ENCODE measurements around the gene SLC41A3.
"Not testable (repeated sequence)": the region's sequence is repeated elsewhere in the genome, so short reads cannot be mapped to it uniquely, and the experiment has no call there.

The SLC41A3 gene

DNA sequence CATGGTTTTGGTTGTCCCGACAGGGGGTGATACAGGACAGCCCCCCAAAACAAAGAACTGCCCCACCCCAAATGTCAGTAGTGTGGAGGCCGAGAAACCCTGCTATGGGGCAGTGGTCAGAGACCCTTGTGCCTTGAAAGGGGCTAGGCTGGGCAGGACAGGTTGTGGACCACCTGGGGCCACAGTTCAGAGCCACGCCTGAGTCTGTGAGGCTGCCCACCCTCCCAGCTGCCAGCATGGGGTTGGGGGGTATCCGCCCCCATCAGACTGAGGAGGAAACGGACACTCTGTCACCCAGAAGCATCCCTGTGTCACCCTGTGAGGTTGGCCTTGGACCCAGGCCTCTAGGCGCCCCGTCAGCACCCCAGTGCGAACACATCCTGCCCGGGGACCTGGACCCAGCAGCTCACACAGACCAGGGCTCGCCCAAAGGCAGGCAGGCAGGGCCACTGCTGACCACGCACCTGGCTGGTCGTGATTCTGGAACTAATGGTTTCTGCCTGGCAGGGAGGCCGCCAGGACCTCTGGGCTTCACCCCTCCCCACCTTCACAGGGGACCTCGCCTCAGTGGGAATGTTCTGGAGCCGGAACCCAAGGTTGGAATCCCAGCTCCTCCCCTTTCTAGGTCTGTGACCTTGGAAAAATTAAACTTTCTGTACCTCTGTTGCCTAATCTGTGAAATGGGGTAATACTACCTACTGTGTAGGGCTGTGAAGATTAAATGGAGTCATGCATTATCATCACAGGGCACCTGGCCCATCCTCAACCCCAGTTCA, 1.4 kb downstream of the SLC41A3 start:
- DNase-seq (ENCODE audit: low read depth, low spot score) = no peak

DNA sequence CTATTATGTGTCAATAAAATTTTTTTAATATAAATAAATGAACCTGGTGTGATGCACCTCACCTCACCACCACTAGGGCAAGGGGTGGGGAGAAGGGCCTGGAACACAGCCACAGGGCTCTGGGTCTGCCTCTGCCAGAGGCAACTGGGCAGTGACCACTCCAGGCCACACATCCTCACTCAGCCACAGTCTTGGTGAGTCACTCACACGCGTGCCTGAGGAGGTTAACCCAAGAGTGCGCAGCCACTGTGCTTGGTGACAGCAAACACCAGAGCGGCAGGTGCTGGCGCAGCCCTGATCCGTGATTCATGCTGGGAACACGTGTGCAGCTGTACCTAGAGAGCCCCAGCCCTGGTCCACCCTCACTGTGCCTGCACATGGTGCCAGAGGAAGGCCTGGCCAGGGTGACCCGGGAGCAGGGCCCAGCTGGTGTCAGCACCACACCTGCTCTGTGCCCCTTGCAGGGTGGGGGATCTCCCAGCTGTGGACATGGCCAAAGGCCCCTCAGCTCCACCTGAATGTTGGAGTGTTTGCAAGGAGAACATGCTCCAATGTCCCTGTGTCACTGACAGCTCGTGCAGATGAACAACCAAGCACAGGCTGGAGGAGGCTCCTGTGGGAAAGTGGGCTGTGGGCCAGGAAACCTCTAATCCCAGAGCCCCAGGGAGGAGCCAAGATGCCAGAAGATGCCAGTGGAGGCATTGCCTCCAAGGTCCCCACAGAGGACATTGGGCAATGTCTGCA, 2.1 kb downstream of the SLC41A3 start:
- no peak for DNase-seq (ENCODE audit: low read depth, low spot score)

DNA sequence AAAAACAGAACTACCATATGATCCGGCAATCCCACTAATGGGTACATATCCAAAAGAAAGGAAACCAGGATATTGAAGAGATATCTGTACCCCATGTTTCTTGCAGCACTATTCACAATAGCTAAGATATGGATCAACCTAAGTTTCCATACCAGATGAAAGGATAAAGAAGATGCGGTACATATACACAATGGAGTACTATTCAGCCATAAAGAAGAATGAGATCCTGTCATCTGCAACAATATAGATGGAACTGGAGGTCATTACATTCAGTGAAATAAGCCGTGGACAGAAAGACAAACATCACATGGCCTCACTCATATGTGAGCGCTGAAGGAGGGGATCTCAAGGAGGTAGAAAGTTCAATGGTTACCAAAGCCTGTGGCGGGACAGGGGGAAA, 3.0 kb downstream of the SLC41A3 start:
- DNase-seq (ENCODE audit: low read depth, low spot score) = no peak

DNA sequence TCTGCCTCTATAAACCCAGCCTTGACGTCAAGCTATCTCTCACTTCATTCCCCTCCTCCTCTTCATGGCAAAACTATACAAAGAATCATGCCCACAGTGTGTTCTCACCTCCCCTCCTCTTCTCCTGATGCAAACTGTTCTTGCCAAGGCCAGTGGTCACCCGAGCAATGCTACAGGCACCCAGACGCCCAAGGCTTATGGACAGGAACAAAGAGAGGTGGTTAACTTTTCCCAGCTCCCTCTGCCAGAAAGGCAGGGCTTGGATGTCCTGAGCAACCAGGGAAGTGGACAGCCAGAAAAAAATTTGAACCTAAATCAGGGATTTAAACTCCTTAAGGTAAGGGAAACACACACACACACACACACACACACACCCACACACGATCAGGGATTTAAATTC, 5.1 kb downstream of the SLC41A3 start:
- DNase-seq (ENCODE audit: low read depth, low spot score) = no peak

DNA sequence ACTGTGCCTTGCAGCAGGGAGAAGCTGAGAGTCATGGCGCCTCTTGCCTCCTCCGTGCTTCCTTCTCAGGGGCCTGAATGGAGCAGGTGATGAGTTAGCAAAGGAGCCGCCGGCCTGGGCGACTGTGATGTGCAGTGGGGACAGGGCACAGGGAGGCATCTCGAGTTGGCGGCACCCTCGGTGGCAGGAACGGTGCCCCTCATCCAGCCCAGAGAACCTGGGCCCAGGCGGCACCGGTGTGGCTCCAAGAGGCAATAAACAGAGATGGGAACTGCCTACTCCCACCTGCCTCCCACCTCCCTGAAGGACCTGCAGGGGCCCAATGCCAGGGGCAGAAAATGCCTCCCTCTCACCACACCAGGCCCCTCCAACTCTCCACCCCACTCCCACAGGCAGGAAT, 6.2 kb downstream of the SLC41A3 start:
- no peak for DNase-seq (ENCODE audit: low read depth, low spot score)

DNA sequence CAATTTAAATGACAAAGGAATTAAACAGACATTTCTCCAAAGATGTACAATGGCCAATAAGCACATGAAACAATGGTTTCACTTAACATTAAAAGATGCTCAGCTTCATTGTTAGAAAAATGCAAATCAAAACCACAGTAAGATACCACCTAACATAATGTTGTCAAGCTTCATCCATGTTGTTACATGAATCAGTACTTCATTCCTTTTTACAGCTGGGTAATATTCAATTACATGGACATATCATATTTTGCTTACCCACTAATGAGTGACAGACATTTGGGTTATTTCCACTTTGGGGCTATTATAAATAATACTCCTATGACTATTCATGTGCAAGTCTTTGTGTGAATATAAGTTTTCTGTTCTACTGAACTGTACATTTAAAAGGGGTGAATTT, 7.8 kb downstream of the SLC41A3 start:
- no peak for DNase-seq (ENCODE audit: low read depth, low spot score)

DNA sequence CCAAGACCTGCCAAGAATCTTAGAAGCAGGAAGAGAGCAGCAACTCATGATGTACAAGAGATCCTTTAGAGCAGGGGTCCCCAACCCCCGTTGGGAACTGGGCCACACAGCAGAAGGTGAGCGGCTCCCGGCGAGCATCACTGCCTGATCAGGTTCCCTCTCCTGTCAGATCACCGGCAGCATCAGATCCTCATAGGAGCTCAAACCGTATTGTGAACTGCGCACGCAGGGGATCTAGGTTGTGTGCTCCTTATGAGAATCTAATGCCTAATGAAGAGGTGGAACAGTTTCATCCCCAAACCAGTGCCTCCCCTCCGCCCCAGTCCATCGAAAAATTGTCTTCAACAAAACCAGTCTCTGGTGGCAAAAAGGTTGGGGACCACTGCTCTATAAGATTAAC, 13.8 kb downstream of the SLC41A3 start:
- DNase-seq (ENCODE audit: low read depth, low spot score) = no peak

DNA sequence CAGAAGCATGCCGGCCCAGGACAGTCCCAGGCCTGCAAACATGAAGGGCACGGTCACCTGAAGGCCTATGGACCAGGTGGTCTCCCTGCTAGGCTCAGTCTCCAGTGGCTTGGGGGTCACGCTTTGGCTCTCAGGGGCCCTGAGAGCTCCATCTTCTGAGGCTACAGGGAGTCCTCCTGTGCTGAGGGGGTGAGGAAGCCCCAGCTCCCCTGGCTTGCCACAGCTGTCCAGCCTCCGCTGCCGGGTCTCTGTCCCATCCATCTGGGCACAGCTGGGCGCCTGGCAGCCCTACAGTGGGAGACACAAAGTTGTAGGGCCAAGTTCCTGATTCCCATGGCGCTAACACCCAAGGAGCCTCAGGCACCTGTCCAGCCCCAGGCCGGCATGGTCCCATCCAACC, 16.0 kb downstream of the SLC41A3 start:
- DNase-seq (ENCODE audit: low read depth, low spot score) = no peak

DNA sequence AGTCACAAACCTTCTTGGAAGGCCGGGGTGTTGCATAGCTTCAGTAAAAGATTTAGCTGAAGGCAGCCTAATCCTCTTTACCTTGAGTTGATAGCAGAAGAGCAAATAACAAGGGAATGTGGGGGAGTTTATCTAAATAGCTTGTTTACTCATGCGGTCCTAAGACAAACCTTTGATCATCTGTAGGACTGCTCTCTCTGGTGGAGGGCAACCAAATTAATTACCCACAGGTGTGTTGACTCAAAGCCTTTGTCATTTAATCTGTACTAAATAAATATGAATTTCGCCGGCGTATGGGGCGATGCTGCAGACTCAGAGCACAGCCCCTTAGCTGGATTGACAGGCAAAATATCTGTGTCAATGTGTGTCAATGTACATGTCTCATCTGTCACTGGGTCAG, 17.2 kb downstream of the SLC41A3 start:
- DNase-seq (ENCODE audit: low read depth, low spot score) = not testable (repeated sequence)

DNA sequence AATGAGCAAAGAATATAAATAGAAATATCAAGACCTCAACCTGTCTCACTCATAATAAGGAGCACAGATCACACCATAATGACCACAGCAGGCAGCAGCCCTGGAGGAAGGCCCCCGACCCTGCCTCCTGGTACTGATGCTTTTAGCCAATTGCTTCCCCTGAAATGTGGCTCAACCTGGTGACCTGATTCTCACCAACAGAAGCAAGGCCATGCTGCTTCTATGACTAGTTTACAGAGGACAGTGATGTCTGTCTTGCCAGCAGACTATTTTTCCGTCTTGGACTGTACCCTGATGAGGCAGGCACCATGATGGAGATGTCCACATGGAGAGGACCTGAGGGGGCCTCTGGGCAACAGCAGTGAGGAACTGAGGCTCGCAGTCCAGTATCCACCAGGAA, 18.0 kb downstream of the SLC41A3 start:
- no peak for DNase-seq (ENCODE audit: low read depth, low spot score)

DNA sequence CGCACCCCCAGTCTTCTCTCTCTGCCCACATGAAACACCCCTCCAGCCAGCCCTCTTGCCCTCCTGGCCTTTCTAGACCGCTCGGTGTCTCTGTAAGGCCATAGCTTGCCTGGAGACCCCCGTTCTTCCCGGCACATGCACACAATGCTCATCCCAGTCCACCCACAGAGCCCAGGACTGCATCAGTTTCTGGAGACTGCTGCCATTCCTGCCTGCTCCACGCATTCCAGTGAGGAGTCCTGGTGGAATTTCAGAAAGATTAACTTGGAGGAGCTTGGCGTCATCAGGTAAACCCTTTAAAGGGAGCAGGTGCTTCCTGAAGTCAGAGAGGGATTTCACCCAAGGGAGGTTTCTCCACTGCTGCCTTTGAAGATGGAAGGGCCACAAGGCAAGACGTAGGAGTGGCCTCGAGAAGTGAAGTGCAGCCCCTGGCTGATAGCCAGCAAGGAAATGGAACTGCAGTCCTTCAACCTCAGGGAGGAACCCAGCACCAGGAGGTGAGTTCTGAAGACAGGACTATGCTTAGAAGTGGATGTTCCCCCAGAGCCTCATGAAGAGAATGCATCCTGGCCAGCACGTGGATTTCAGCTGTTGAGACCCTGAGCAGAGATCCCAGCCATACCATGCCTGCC, 19.2 kb downstream of the SLC41A3 start:
- DNase-seq (ENCODE audit: low read depth, low spot score) = no peak

DNA sequence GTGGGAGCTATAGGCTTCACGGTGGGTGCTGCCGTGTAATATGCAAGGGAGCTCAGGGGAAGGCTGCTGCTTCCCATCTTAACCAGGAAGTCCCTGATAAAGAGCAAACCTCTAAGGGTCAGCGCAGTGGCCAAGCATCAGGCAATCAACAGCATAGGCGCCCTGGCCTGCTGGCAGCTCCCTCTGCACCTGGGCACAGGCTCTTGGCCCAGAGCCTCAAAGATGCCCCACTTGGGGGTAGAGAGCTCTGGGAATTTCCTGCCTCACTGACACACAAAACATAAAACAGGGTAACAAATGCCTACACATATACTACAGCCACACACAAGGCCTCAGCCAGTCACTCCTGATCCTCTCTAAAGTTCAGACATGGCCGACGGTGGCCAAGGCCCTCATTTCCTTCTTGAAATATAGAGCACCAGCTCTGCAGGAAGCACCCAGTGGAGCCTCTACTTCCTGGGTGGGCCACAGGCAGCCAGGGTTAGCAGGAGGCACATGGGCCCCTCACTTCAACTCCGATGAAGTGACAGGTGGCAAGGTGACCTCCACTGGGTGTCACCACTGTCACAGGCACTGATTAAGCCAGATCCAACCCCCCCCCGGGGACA, 20.5 kb downstream of the SLC41A3 start:
- DNase-seq (ENCODE audit: low read depth, low spot score) = no peak

DNA sequence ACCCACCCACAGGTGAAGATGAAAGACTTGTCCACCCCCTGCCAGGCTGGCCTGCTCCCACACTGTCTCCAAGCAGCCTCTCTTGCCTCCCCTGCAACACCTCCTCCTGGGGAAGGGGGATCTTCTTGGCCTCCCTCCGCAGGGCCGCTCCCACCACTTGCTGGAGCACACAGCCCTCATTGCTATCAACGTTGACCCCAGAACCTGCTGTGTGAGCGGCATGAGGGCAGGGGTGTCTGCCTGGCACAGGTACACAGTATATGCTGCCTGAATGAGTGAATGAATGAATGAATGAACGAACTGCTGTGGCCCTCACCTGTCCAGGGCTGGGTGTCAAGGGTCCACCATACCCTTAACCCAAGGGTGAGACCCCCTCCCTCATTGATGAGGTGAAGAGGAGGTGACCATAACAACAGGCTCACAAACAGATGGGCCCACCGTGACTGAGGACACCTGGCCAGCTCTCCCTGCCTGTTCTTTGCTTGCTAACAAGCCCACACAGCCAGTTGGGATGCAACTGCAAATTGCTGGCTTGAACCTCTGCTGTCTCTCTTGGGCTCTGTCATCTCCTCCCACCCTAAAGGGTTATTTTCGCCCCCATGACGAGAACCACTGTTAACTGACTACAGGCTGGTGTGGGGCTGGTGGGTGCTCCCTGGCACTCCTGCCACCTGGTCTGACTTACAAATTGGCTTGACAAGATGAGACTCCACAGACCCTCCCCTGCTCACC, 22.5 kb downstream of the SLC41A3 start:
- DNase-seq (ENCODE audit: low read depth, low spot score) = no peak

DNA sequence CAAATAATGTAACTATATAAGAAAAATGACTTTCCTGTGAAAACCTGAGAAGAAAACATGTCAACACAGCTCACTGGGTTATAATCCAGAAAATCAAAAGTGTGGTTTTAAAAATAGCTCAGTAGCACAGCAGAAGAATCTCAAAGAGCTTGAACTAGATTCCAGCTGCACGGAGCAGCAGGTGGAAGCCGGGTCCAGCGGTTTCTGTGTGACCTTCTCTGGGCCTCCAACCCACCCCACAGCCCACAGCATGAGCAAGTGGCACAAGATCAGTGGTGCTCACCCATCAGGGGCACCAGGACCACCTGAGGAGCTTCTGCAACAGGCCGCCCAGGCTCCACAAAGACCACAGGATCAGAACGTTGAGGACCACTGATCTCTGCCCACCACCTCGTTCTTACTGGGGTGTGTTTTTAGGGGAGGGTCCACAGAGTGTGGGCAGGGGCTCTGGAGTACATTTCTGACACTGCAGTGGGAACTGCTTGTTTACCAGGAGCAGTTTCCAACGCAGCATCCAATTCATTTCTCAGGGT, 23.2 kb downstream of the SLC41A3 start:
- DNase-seq (ENCODE audit: low read depth, low spot score) = no peak

DNA sequence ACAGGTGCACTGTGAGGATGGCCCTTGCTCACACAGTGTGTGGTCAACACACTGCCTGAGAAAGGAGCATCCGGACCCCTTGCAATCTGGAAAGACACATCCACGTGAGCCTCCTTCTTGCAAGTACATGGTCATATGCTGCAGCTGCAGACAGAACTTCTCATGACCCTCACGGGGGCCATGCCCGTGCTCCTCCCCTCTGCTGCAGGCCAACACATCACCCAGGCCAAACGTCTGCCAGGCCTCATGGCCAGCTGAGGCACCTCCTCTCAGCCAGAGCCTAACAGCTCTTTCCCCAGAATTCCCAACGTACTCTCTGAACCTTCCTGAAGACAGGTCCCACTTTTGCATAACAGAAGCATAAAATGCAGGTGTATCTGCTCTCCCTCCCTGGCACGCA, 25.3 kb downstream of the SLC41A3 start:
- no peak for DNase-seq (ENCODE audit: low read depth, low spot score)

DNA sequence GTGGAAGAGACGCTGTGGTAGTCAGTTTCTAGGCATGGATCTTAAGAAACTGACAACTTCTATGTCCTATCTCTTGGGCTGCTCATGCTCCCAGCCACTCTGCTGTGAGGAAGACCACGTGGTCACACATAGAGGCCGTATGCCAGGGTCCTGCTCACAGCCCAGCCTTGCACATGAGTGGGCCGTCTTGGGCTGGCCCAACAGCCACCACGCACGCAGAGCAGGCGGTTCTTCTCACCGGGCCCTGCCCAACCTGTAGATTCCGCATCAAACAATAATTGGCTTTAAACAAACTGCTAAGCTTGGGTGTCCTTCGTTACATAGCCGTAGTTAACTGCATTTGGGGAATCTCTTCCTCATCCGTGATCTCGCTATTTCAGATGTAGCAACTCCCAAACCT, 26.0 kb downstream of the SLC41A3 start:
- DNase-seq (ENCODE audit: low read depth, low spot score) = no peak

DNA sequence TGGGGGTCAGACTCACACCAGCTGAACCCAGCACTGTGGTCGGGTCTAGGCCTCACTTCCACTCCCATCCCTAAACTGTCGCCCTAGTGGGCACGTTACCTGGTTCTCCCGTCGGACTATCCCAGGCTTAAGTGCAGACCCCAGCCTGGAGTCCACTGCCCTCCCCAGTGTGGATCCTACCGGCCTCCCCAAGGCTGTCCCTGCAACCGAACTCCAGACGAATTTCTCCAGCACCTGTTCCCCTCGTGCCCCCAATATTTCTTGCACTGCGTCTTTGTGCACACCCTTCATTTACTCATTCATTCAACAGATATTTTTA, 26.5 kb downstream of the SLC41A3 start:
- DNase-seq (ENCODE audit: low read depth, low spot score) = no peak

DNA sequence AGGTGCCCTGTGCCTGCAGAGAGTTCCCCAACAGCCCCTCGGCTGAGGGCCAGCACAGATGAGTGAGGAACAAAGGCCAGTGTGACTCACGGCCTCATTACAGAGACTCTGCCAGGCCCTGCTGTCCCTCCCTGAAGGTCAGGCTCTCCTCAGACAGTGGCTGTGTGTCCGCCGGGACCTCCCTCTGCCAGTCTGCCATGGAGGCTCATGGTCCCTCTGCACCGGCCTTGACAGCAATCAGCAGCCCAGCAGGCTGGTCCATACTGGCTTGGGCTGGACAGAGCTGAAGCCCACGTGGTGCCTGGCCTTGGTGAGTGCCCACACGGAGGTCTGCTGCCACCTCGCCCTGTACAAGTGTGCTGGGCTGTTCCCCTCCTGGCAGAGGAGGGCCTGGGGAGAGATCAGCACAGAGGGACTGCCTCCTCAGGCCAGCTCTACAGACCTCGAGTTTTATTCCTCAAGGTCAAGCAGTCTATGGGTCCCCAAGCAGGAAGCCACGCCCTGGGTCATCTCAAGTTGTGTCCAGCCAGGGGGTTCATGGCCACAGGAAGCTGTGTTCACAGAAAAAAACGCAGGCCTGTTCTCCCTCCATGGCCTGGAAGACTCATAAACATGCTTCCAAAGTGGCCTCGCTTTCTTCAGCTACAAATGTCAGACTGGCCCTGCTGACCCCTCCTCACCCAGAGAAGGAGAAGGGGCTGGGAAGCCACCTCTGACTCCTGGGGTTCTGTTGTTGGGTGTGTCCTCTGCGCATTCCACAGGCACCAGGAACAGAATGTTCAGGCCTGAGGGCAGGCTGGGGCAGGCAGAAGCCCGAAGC, 27.0 kb downstream of the SLC41A3 start:
- no peak for DNase-seq (ENCODE audit: low read depth, low spot score)

DNA sequence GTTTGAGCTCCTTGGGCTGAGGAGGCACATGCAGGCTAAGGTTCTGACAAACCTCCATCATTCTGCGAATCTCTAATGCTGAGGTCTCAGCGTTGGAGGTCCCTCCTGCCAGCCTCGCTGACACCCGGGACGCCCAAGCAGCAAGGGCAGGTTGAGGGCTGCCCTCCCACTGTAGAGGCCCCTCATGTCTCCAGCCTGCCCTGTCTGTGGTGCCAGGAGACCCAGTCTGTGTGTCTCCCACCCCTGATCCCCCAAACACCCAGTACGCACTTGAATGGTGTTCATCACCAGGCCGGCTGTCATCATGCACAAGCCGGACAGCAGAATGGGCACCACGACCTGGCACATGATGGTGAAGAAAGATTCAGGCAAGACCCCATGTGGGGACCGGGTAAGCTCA, 27.8 kb downstream of the SLC41A3 start:
- DNase-seq (ENCODE audit: low read depth, low spot score) = no peak

DNA sequence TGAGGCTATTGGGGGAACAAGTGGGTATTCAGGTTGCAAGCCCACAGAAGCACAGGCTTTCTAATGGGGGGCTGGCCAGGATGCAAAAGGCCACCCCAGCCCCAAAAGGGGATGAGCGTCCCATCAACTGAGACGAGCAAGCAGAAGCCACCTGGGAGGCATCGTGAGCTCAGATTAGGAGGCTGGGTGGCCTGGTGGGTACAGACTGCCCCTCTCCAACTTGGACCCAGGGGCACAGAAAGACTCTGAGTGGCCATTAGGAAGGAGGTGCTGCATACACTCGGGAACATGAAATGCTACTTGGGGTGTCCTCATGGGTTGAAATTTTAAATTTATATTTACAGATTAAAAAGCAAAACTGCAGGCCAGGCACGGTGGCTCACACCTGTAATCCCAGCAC, 29.1 kb downstream of the SLC41A3 start:
- DNase-seq (ENCODE audit: low read depth, low spot score) = no peak
